M059J (cell line): ENCODE results near the gene EHHADH. TPM values are rescaled to one million over a fixed set of nuclear protein-coding genes. Genes with fewer than 3 reads are reported as not detected.
A peak's percentile ranks its signal among the peaks of the same experiment; 100 is the strongest.
"Not testable (repeated sequence)": the region's sequence is repeated elsewhere in the genome, so short reads cannot be mapped to it uniquely, and the experiment has no call there.

Experiments
- DNase-seq: peaks from one replicate; pipeline ENCODE4 v3.0.0-alpha.2; 2012; ENCODE audit warnings: low read depth
- total RNA-seq: library from RNA; depleted of rRNA; stranded (reverse); fragments of >200 nt; shearing (Covaris generic); gene quantifications from 2 replicates; pipeline ENCODE4 v1.2.3, GENCODE V29; 2014; rRNA removed

EHHADH gene
- 4.5 and 10.4 TPM in 2 replicates for total RNA-seq

- peak; percentile 61 for DNase-seq
Observed at GRCh38 chr3:185253645-185254410, at the start of gene EHHADH. TSS of gene EHHADH (minus strand) at chr3:185254049. CDS start at chr3:185254022, 27 bp downstream.

DNA sequence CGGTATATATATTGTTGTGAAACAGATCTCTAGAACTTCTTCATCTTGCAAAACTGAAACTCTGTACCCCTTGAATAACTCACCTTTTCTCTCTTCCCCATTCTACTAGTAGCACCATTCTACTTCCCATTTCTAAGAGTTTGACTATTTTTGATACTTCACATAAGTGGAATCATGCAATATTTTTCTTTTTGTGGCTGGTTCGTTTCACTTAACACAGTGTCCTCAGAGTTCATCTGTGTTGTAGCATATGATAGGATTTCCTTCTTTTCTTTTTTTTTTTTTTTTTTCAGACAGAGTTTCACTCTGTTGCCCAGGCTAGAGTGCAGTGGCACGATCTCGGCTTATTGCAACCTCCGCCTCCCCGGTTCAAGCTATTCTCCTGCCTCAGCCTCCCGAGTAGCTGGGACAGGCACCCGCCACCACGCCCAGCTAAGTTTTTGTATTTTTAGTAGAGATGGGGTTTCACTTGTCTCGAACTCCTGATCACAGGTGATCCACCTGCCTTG is 46.1 kb upstream of the EHHADH start:
- not testable (repeated sequence) for DNase-seq

DNA sequence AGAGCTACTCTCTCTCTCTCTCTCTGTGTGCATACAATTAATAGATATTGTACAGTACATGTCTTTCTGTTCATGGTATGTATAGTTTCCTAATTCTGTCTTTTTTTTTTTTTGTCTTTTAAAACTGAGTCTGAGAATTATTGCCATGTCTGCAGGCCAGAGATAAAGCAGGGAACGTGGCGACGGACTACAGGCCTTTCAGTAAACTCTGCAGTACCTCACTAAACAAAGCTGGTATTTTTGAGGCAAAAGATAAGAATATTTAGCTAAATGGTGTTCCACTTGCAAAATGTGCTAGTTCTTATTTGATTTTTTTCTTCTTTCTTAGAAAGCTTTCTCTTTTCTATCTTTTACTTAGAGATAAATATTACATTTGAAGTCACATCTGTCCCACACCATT is 44.0 kb upstream of the EHHADH start:
- DNase-seq = no peak

DNA sequence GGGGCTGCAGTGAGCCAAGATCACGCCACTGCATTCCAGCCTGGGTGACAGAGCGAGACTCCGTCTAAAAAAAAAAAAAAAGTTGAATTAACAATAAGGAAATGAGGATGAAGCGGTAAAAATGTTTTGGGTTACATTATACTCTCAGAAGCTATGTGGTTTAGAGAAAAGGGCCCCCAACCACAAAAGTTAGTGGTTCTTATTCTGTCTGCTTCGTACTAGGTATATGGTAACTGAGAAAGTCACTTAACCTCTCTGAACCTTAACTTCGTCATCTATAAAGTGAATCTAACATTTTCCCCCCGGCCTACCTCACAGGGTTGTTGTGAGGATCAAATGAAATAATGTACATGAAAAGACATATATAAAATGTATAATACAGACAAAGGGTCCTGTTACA is 38.4 kb upstream of the EHHADH start:
- no peak for DNase-seq

DNA sequence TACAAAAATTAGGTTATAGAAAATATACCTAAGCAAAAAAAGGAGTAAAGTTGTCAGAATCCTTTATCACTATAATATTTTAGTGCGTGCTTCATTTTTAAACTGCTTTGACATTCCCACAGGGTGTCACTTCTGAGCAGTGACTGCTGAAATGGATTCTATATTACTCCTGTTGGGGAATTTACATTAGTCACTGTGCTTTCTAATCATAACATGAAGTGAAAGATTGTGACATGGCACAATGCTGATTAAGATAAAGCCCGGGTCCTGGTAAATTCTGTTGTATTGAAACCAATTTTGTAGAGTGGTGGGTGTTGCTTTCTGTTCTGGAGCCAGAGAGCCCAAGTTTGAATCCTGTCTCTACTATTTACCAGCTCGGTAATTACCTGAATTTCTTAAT is 36.4 kb upstream of the EHHADH start:
- no peak for DNase-seq

DNA sequence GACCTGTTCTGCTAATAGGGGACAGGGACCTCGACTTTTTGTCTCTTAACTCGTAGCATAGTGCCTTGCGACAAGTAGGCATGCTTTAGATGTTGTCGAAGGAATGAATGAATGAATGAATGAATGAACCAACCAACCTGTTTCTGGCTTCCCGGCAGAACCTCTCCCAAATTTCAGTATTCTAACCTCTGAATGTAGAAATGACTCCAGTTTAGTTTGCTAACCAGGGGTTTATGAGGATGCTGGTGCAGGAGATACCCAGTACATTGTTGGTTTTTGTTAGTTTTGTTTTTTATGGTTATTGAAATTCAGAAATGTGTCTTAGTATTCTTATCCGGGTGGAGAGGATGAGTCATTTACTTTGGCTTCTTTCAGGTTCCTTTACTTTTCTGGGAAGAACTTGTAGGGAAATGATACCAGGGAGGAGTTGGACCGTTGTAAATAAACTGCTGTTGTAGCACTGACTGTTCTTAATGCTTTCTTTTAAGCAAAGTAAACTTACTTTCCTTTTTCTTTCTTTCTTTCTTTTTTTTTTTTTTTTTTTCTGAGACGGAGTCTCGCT is 29.6 kb upstream of the EHHADH start:
- peak; percentile 43 for DNase-seq

- DNase-seq = peak; percentile 97
Observed at GRCh38 chr3:185282696-185283373, 29.0 kb upstream of the EHHADH start.

GRCh38 chr3:185280572-185281365 is 26.9 kb upstream of the EHHADH start:
- peak; percentile 74 for DNase-seq

DNA sequence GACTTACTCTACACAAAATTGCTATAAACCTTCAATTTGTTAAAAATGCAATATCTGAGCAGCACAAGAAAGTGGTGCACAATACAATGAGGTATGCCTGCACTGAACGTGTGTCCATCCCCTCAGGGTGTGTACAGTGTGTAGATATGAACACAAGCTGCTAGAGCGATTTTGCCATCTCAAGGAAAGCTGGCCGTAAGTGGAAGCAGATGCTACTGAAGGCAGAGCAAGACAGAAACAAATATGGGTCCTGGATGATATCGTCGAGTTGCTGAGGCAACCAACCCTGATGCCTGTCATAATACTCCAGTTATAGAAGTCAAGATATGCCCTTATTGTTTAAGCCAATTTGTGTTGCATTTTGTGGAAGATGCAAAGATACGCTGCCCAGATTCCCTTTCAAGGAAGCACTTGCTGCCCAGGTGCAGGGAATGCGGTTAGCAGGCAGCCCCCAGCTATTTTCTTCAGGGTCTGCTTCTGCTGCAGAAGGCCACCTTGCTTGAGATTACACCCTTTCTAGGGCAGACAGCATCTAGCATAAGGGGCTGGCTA is 25.8 kb upstream of the EHHADH start:
- DNase-seq = no peak

DNA sequence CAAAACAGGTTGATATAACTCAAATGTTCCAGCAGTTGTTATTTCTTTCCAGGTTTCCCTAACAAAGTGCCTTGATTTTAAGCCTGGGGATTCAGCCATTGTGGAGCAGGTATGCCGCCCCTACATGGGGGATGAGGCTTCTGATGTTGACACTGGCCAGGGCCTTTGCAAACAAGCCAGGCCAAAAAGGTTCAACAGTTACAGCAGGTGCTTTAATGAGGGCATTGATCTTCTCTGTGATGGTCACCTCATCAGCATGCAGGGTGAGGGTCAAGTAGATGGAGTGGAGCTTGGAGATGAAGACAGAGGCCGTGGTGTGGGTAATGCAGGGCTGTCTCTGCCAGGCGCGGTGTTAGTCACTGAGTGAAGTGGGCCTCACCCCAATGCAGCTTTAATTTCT is 22.6 kb upstream of the EHHADH start:
- no peak for DNase-seq

DNA sequence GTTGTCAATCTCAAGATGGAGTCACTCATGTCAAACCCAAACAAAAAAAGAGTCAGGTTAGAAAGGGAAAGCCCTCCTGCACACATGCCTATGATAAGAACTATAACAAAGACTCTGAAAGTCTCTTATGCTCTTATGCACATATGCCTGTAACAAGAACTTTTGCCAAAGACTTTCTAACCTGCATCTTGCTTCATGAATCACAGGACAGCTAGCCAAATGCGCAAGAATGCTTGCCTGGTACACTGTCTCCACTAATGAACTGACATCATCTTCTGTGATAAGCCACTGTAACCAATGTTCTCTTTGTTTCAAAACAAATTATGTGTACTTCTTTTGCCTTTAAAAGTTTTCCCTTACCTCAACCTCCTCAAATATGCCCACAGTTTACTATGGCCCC is 18.2 kb upstream of the EHHADH start:
- peak; percentile 13 for DNase-seq

GRCh38 chr3:185270956-185271332 is 17.1 kb upstream of the EHHADH start:
- no peak for DNase-seq

- DNase-seq = peak; percentile 44
Observed at GRCh38 chr3:185270262-185270955, 16.6 kb upstream of the EHHADH start.

DNA sequence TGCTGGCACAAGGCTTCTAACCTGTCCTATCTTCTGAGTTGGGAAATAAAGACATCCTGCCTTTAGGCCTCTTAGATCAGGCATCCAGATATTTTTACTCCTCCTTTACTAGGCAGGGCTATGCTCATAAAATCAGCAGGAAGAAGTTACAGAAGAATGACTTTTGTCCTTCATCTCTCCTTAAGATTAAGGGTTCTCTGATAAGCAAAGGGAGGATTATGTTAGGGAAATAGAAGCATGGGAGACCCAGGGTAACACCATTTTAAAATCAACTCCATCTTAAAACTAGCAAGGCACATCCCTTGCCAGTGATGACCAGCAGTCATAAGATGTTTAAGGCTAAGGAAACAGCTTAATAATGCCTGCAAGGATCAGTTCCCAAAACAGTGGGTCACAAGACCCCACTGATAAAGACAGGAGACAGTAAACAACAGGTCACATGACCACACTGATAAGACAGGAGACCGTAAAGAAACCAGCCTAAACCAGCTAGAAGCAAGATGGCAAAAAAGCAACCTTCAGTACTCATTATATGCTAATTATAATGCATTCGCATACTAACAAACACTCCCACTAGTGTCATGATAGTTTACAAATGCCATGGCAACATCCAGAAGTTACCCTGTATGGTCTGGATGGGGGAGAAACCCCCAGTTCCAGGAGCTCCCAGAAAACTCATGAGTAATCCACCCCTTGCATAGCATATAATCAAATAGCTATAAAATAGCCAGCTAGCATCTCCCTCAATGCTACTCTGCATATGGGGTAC is 14.5 kb upstream of the EHHADH start:
- DNase-seq = no peak

DNA sequence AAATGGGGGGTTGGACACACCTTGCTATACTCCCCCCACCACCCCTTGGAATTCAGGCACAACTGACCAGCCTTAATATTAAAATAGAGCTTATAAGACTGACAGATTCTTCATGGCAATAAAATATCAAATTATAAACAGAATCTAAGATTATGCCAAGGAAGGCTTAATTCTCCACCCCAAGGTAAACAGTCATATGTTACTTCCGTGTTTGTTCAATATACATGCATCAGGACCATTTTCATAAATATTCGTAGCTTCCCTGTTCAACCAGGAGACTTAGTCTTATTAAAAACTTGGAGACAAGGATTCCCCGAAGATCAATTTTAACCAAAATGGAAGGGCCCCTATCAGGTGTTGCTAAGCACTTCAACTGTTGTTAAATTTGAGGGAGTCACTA is 13.3 kb upstream of the EHHADH start:
- DNase-seq = no peak

DNA sequence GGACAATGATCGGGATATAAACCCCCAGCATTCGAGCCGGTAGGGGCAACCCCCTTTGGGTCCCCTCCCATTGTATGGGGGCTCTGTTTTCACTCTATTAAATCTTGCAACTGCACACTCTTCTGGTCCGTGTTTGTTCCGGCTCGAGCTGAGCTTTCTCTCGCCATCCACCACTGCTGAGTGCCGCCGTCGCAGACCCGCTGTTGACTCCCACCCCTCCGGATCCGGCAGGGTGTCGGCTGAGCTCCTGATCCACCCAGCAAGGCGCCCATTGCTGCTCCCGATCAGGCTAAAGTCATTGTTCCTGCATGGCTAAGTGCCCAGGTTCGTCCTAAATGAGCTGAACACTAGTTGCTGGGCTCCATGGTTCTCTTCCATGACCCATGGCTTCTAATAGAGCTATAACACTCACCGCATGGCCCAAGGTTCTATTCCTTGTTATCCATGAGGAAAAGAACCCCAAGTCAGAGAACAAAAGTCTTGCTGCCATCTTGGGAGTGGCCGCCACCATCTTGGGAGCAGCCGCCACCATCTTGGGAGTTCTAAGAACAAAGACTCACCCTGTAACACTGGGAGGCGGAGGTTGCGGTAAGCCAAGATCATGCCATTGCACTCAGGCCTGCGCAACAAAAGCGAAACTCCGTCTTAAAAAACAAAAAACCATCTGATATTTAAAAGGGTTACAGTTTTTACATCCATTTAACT is 11.2 kb upstream of the EHHADH start:
- no peak for DNase-seq

DNA sequence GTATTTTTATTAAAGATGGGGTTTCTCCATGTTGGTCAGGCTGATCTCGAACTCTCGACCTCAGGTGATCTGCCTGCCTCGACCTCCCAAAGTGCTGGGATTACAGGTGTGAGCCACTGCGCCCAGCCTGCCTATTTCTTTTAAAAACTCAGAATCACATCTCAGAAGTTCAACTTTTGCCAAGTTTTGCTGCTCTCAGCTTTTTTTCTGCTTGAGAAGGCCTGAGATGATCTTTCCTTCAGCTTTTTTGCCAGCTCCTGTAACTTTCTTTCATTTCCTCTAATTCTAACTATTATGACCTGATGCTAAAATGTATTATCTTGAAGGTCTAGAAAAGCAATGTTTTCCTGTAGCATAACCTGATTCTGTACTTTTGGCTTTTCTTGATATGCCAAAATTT is 9.6 kb upstream of the EHHADH start:
- no peak for DNase-seq

- DNase-seq = no peak
Observed at GRCh38 chr3:185257334-185257733, 3.5 kb upstream of the EHHADH start.

- no peak for DNase-seq
Observed at GRCh38 chr3:185254799-185255198, 950 bp upstream of the EHHADH start.

DNA sequence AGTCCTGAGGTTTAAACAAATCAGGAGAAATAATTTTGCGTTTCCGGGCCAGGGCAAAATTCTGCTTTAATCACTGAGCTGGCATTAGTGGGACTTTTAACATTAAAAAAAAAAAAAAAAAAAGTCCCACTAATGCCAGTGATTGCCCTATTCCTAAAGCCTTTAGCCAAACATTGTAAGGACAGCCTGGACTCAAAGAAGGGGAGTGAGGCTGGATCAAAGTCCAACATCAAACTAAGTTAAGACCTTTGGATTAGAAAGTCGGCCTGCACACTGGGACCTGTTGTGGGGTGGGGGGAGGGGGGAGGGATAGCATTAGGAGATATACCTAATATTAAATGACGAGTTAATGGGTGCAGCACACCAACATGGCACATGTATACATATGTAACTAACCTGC is 716 bp downstream of the EHHADH start:
- not testable (repeated sequence) for DNase-seq
